Left lobe of liver (tissue), 2 donors: ENCODE results near the gene SHQ1. TPM values are rescaled to one million over a fixed set of nuclear protein-coding genes. Genes with fewer than 3 reads are reported as not detected.
"Not testable (repeated sequence)": the region's sequence is repeated elsewhere in the genome, so short reads cannot be mapped to it uniquely, and the experiment has no call there.

Source experiments
- ATAC-seq: fragments of 200-7000 bp; cut with Tn5 transposase; one replicate; pipeline ENCODE4 v1.9.1; 2020; ENCODE audit warnings: mild to moderate bottlenecking, moderate library complexity
- DNase-seq: peaks from one replicate; pipeline ENCODE4 v3.0.0-alpha.2; 2020; ENCODE audit warnings: low spot score
- total RNA-seq: library from RNA; stranded (reverse); gene quantifications from one replicate; pipeline ENCODE4 v1.2.1, GENCODE V29; 2021
- donor health status: DM: no; HTN: no; CAD: no; lungs with moderate emphysema.
- donor health status: DM: no; HTN: yes; CAD: no.

SHQ1 gene
- total RNA-seq, 1 donor from 2014 or later, result 8.7 TPM

- no peak for ATAC-seq
- DNase-seq, result no peak
Measured at GRCh38 chr3:72722930-72723726, 125.1 kb downstream of the SHQ1 start.

DNA sequence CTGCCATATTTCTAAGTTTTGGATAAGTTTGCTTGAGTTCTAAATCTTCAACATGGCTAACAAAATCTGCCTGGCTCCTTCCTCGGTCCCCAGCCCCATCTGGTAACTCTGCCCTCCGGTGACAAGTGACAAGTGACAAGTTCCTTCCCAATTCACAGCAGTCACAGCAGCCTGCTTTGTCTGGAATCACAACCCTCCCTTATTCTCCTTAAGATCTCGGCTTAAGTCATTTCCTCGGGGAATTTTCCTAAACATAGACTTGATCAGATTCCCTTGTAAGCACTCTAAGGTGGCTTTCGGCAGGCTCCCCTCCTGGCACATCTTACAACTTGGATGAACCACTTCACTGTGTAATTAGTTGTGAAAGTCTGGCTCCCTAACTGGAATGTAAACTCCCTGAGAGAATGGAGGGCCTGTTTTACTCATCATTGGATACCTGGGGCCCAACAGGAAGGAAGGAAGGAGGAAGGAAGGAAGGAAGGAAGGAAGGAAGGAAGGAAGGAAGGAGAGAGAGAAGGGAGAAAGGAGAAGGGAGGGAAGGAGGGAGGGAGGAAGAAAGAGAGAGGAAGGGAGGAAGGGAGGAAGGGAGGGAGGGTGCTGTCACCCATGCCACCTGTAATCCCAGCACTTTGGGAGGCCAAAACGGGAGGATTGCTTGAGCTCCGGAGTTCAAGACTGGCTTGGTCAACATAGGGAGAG, 126.4 kb downstream of the SHQ1 start:
- no peak for ATAC-seq
- no peak for DNase-seq

DNA sequence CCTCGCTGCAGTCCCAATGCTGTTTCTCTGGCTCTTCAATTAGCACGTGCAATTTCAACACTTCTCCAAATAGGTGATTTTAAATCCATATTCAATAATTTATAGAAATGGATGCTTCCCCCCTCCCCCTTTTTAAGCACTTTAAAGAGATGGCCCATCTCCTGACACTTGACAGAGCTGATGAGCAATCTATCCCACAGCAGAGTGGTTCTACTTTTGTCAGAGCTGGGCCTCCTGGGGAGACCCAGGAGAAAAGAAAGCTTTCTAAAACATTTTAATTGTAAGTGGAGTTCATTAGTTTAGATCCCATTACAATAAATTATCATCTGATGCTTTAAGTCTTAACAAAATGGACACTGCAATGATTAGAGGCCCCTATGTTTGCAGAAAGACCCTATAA, 127.7 kb downstream of the SHQ1 start:
- DNase-seq (no peak), ATAC-seq (no peak)

- ATAC-seq (no peak), DNase-seq (no peak)
Measured at GRCh38 chr3:72719137-72719536, 129.1 kb downstream of the SHQ1 start.

DNA sequence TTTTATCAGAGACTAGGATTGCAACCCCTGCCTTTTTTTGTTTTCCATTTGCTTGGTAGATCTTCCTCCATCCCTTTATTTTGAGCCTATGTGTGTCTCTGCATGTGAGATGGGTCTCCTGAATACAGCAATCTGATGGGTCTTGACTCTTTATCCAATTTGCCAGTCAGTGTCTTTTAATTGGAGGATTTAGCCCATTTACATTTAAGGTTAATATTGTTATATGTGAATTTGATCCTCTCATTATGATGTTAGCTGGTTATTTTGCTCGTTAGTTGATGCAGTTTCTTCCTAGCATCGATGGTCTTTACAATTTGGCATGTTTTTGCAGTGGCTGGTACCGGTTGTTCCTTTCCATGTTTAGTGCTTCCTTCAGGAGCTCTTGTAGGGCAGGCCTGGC, 134.1 kb downstream of the SHQ1 start:
- ATAC-seq, DNase-seq: not testable (repeated sequence)

- not testable (repeated sequence) for ATAC-seq, DNase-seq
Measured at GRCh38 chr3:72710471-72710870, 137.8 kb downstream of the SHQ1 start.

DNA sequence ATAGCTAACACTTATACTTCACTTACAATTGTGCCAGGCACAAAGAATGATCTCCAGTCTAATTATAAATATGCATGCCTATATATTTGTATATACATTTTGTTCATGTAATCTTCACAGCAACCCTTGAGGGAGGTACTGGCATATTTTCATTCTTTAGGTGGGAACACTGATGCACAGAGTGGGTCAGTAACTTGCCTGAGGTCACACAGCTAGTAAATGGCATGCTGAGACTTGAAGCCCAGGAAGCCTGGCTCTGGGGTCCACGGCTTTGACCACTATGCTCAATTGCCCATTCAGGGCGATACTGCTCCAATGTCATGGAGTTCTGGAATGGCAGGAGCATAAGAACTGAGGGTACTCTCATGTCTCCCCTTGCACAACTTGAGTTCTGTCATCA, 139.8 kb downstream of the SHQ1 start:
- ATAC-seq (no peak), DNase-seq (no peak)

GRCh38 chr3:72702997-72703396, 145.2 kb downstream of the SHQ1 start:
- no peak for ATAC-seq

GRCh38 chr3:72702390-72702789, 145.9 kb downstream of the SHQ1 start:
- DNase-seq, result no peak
- no peak for ATAC-seq

More at GRCh38 chr3:72702997-72703396, 145.2 kb downstream of the SHQ1 start:
- no peak for DNase-seq

DNA sequence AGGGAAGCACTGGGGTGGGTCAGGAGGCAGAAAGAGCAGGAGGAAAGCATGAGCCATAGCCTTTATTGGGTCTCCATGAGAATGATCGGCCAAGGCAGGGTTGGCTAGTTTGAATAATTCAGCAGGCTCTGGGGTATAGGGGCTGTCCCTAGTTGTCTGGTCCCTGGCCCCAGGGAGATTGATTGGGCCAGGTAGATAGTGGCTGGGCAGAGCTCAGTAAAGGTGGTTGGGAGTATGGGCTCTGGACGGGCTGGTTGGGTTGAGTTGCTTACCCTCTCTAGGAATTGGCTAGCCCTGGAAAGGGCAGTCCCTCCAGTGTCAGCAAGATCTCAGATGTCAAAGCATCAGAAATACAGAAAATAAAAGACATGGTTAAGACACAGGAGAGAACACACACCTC, 148.1 kb downstream of the SHQ1 start:
- ATAC-seq (no peak), DNase-seq (no peak)

GRCh38 chr3:72699631-72700030, 148.6 kb downstream of the SHQ1 start:
- DNase-seq, result no peak
- no peak for ATAC-seq

Other genes starting within 250 kb of the SHQ1 start
- 0.20 TPM for gene GXYLT2, start 39.6 kb upstream of the SHQ1 start, total RNA-seq
- gene PPP4R2, start 148.4 kb upstream of the SHQ1 start, total RNA-seq, result 48.3 TPM
- gene EBLN2, start 213.2 kb upstream of the SHQ1 start, total RNA-seq, result 2.0 TPM